ENCODE data around the gene DPM1. TPM values are rescaled to one million over a fixed set of nuclear protein-coding genes. Genes with fewer than 3 reads are reported as not detected.

The DPM1 gene
- total and polyA plus RNA-seq, 2 donors (not counting 3 experiments of a cell fraction or from before 2014, with no cell fraction given), result 33.9 to 41.9 TPM

DNA sequence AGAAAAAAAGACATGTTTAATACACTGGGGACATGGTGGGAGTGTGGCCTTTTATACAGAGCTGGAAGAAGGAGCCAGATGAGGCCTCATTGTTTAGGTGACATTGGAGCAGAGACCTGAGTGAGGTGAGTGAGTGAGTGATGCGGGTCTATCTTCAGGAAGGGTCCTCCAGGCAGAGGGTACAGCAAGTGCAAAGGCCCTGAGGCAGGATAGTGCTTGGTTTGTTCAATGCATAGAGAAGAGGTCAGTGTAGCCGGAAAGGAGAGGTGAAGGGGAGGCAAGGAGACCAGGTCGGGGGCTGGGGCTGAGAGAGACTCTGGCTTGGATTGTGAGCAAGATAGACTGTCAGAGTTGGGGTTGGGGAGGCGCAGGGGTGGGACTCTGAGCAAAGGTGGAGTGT is 41.0 kb upstream of the DPM1 start:
- H3K79me2 ChIP-seq (ENCODE audit: control insufficient read depth, insufficient read depth, low read length), result no peaks in the 10 kb centered on the region
- DNase-seq (ENCODE audit: low read depth, low spot score), result no peak
- no peaks in the 10 kb centered on the region for H3K9me1 ChIP-seq (replicated peaks; ENCODE audit: control insufficient read depth, extremely low read depth, insufficient read depth, low read length)
- no peak overlapping the region for H2AFZ ChIP-seq (ENCODE audit: low read depth, low read length)
- no peak overlapping the region for H3K9ac ChIP-seq (replicated peaks; ENCODE audit: extremely low read depth, insufficient read depth, low read length)
- no peaks in the 10 kb centered on the region for H3K9me3 ChIP-seq (replicated peaks; ENCODE audit: control insufficient read depth, insufficient read depth, low read length)
- ChIA-PET CTCF (interaction anchor here (0.6 kb wide), 1 partner anchor 12 kb away, joined by 3 read pairs; no protein-coding TSS in a partner anchor), POLR2A (no interaction called here)
- no TSS peak for BruUV-seq (replicated peaks)
- no peaks in the 10 kb centered on the region for H4K20me1 ChIP-seq (replicated peaks; ENCODE audit: control insufficient read depth, extremely low read depth, insufficient read depth, low read length)
- no peak overlapping the region for H3K27ac ChIP-seq (ENCODE audit: insufficient read depth, low read depth, low read length)
- dilution Hi-C loops (cut with MboI; ENCODE audit: extremely low pct_ligation_motif_present, low sequenced_read_pairs), result no loop called here
- intact Hi-C loops (cut with micrococcal nuclease), result no loop called here
- no peak for FAIRE-seq
- H3K27me3 ChIP-seq (ENCODE audit: control insufficient read depth in 2 of 2, insufficient read depth in 2 of 2, low read length in 2 of 2), result peaks cover 6% of the 10 kb centered on the region in 2 experiments
- no peak overlapping the region for H3K4me2 ChIP-seq (ENCODE audit: insufficient read depth, low read length)
- TF ChIP-seq MYC (IDR thresholded peaks at IDR 0.05; ENCODE audit: low read depth, low read length) (no peak), JUN (IDR thresholded peaks at IDR 0.05; ENCODE audit: borderline replicate concordance, insufficient read depth, insufficient read length, low read depth) (no peak), GATA2 (IDR thresholded peaks at IDR 0.05; ENCODE audit: insufficient read depth, insufficient read length, low read depth, low read length) (no peak), POLR2A (IDR thresholded peaks at IDR 0.05; ENCODE audit: low read depth, low read length) (no peak), FOS (IDR thresholded peaks at IDR 0.05; ENCODE audit: borderline replicate concordance, insufficient read depth, low read length) (no peak), EZH2 (IDR thresholded peaks at IDR 0.05; ENCODE audit: borderline replicate concordance, low read depth, low read length, severe bottlenecking) (no peak), POLR2AphosphoS5 (IDR thresholded peaks at IDR 0.05; ENCODE audit: insufficient read depth, low read depth, low read length) (no peak)
- TF ChIP-seq, protein P1, sequence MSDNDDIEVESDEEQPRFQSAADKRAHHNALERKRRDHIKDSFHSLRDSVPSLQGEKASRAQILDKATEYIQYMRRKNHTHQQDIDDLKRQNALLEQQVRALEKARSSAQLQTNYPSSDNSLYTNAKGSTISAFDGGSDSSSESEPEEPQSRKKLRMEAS (IDR thresholded peaks at IDR 0.05; ENCODE audit: insufficient read depth, insufficient read length), result no peak
- TF ChIP-seq, protein P2, sequence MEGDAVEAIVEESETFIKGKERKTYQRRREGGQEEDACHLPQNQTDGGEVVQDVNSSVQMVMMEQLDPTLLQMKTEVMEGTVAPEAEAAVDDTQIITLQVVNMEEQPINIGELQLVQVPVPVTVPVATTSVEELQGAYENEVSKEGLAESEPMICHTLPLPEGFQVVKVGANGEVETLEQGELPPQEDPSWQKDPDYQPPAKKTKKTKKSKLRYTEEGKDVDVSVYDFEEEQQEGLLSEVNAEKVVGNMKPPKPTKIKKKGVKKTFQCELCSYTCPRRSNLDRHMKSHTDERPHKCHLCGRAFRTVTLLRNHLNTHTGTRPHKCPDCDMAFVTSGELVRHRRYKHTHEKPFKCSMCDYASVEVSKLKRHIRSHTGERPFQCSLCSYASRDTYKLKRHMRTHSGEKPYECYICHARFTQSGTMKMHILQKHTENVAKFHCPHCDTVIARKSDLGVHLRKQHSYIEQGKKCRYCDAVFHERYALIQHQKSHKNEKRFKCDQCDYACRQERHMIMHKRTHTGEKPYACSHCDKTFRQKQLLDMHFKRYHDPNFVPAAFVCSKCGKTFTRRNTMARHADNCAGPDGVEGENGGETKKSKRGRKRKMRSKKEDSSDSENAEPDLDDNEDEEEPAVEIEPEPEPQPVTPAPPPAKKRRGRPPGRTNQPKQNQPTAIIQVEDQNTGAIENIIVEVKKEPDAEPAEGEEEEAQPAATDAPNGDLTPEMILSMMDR (IDR thresholded peaks at IDR 0.05; ENCODE audit: extremely low read depth in 1 of 2, insufficient read depth in 1 of 2, low read depth in 1 of 2, low read length in 2 of 2), result no peak
- H3K36me3 ChIP-seq (ENCODE audit: control insufficient read depth in 2 of 2, extremely low read depth in 1 of 2, insufficient read depth in 2 of 2, low read length in 2 of 2), result no peaks in the 10 kb centered on the region
- H3K4me3 ChIP-seq (replicated peaks in 1 of 3; ENCODE audit: insufficient read depth in 1 of 3, low read depth in 1 of 3, low read length in 3 of 3), result no peak overlapping the region
- H3K4me1 ChIP-seq (ENCODE audit: control insufficient read depth, extremely low read depth, insufficient read depth, low read length), result no peaks in the 10 kb centered on the region
